B cell (primary cell): ENCODE data around the gene CARNS1.

Experiments used
- CTCF ChIP-seq: fragments of 200-600 bp; IDR thresholded peaks from one replicate; pipeline ENCODE4 v1.8.0; 2022; ENCODE audit warnings: antibody characterized with exemption, mild to moderate bottlenecking
- EZH2 ChIP-seq: IDR thresholded peaks from 2 replicates; pipeline ENCODE4 v1.6.1; 2012; ENCODE audit warnings: borderline replicate concordance, low read depth, mild to moderate bottlenecking, moderate library complexity, low read length; ENCODE audit not compliant: insufficient read depth, poor library complexity, severe bottlenecking

- no peak for TF ChIP-seq EZH2
- no peak for TF ChIP-seq CTCF
Observed at GRCh38 chr11:67405196-67405567, 10.3 kb upstream of the CARNS1 start.
